SIG-M5 (cell line): Measurements from ENCODE around the gene SLCO1B3.

Experiments used
- DNase-seq: peaks from one replicate; lab custom pipeline; 2025; lab: John Stamatoyannopoulos, UW

Gene SLCO1B3

DNA sequence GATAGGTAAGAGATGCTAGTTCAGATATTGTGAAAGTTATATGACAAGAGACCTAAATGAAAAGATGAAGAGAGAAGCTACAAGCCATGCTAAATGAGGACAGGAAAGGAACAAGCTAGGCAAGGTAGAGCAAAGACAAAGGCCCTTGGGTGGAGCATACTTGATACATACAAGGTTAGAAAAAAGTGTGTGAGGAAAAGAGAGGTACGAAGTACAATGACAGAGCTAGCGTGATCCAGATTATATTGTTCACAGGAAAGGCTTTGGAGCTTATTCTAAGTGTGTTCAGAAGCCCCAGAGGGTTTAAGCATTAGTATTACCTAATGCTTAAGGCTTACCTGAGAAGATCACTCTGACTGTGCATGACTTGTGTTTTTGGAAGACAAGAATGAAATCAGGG lies 75.0 kb downstream of the SLCO1B3 start:
- no peak for DNase-seq

DNA sequence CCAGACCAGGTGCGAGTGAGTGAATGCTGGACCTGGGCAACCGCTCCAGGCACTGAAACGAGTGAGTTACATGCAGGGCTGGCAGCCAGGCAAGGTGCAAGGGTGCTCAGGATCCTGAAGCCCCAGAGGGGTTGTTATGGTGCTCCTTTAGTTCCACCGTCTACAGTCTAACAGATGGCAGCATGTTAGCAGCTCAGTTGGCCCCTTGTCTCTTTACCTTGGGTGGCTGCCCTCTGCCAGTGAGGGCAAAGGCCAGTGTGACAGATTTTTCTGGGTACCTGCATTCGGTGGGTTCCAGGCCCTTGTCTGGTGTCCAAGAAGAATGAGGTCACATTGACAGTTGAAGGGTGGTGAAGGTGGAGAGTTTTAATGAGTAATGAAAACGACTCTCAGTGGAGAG lies 106.8 kb downstream of the SLCO1B3 start:
- no peak for DNase-seq

DNA sequence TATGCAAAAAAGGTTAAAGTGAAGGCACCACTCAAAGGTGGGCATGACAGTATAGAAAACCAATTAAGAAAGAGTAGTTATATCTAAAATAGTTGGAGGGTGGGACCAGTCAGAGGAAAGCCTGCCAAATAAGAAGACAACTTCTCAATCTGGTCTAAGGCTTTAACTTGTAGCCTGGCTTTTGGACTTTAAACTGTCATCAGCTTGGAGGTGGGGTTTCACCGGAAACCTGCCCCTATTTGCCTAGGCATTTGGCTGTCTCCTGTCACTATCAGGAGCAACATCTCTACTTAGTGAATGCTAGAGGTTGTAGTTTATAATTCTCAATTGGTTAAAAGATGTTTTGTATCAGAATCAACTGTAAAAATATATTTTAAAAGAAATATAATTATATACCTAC lies 107.3 kb downstream of the SLCO1B3 start:
- no peak for DNase-seq

DNA sequence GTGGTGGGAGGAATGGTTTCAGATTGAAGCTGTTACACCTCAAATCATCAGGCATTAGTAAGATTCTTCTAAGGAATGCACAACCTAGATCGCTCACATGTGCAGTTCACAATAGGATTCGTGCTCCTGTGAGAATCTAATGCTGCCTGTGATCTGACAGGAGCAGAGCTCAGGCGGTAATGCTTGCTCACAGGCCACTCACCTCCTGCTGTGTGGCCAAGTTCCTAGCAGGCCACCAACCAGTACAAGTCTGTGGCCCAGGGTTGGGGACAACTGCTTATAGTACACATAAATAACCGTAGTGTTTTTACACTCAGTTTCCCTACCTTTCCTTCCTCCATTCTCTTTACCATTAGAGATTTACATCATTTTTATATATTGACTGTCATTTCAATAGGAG lies 121.4 kb downstream of the SLCO1B3 start:
- DNase-seq, result no peak

DNA sequence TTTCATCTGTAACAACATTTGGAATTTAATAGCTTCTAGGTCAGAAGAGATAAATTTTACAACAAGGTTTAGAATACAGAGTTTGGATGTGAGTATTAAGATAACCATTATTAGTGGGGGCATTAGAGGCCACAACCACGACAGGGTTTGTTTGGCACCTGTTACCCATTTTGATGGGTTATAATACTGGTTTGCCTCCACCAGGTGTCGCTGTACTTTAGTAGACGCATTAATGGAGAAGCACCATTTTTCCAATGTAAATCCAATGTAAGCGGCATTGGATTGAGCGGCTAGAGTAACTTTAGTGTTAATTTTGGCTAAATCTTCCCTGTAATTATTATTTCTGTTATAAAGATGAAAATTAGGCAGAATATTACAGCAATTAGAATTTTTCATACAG lies 136.2 kb downstream of the SLCO1B3 start:
- no peak for DNase-seq

DNA sequence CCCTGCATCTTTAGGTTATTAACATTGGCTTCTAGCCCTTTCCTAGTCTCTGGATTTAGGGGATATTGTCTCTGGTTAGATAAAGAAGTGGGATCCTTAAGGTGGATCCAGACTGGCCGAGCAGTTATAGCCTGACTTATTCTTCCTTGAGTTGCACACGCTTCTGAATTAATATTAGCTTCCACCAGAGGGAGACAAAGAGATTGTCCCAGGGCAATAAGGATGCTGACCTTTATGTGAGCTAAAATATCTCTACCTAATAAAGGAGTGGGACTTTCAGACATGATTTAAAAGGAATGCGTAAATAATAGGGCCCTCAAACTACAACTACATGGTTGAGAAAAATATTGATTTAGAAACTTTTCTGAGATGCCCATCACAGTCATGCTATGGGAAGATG lies 139.7 kb downstream of the SLCO1B3 start:
- no peak for DNase-seq

DNA sequence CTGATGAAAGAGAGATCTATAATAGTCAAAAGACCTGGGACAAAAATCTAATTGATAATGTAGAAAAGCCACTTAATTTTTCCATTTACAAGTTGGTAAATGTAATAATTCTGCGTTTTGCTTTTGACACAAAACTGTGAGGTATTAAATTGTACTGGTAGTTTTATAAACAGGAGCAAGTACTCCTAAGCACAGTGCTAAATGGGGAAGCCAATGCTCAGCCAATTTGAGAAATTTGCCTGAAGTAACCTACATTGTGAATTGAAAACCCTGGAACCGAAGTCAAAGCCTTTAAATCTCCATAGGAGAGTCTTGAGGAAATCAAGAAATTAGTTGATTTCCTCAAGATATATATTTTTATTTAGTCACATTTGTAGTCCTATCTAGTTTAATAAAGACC lies 152.8 kb downstream of the SLCO1B3 start:
- no peak for DNase-seq

DNA sequence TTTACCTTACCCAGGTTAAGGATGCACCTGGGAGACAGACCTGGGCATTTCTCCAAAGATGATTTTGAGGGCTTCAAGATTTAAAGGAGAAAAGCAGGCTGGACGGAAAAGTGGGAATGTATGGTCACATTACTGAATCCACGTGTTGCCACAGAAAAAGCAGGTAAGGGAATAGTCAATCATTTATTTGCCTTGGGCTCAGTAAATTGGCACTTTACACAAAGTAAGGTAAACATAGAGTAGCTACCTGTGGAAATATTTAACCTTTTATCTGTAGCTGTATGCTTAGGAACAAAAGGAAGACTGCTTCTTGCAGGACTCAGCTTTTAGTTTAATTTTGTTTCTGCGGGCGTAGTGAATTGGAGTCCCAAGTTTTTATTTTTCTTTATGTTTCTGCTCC lies 153.3 kb downstream of the SLCO1B3 start:
- DNase-seq, result no peak
